Activated CD4-positive, alpha-beta T cell treated with anti-CD3 and anti-CD28 coated beads, Interleukin-2, amount 50 U/mL, for 1 hour (primary cell): ENCODE data around the gene DKC1.
A peak's percentile ranks its signal among the peaks of the same experiment; 100 is the strongest.
"Not testable (repeated sequence)": the region's sequence is repeated elsewhere in the genome, so short reads cannot be mapped to it uniquely, and the experiment has no call there.

Experiments used
- DNase-seq: peaks from one replicate; pipeline ENCODE4 v3.0.0-alpha.2; 2020

DKC1 gene

GRCh38 chrX:154795016-154795415, 32.4 kb downstream of the DKC1 start:
- DNase-seq = no peak

GRCh38 chrX:154797006-154797405, 34.3 kb downstream of the DKC1 start:
- DNase-seq = no peak

- no peak for DNase-seq
Measured at GRCh38 chrX:154799556-154800348, 37.1 kb downstream of the DKC1 start.

GRCh38 chrX:154800478-154801210, 38.0 kb downstream of the DKC1 start:
- no peak for DNase-seq

GRCh38 chrX:154802947-154803346, 40.3 kb downstream of the DKC1 start:
- DNase-seq = no peak

- DNase-seq = no peak
Measured at GRCh38 chrX:154804261-154804956, 41.7 kb downstream of the DKC1 start.

- DNase-seq = peak; percentile 65
Measured at GRCh38 chrX:154804957-154805695, 42.5 kb downstream of the DKC1 start, which contains the start of gene MPP1. Gene MPP1, minus strand, starts transcription at chrX:154805485. Its CDS starts 112 bp downstream, at chrX:154805373.

- DNase-seq = no peak
Measured at GRCh38 chrX:154805696-154806091, 43.0 kb downstream of the DKC1 start.

- no peak for DNase-seq
Measured at GRCh38 chrX:154806837-154807501, 44.3 kb downstream of the DKC1 start.

- DNase-seq = no peak
Measured at GRCh38 chrX:154809939-154810665, 47.4 kb downstream of the DKC1 start.

GRCh38 chrX:154812341-154813101, 49.9 kb downstream of the DKC1 start:
- no peak for DNase-seq

- no peak for DNase-seq
Measured at GRCh38 chrX:154813801-154814200, 51.1 kb downstream of the DKC1 start.

- no peak for DNase-seq
Measured at GRCh38 chrX:154815274-154815818, 52.7 kb downstream of the DKC1 start.

- DNase-seq = not testable (repeated sequence)
Measured at GRCh38 chrX:154816326-154816898, 53.7 kb downstream of the DKC1 start.

GRCh38 chrX:154817048-154817618, 54.5 kb downstream of the DKC1 start:
- DNase-seq = not testable (repeated sequence)

GRCh38 chrX:154818916-154819770, 56.5 kb downstream of the DKC1 start:
- no peak for DNase-seq

- no peak for DNase-seq
Measured at GRCh38 chrX:154819771-154820341, 57.2 kb downstream of the DKC1 start.

- no peak for DNase-seq
Measured at GRCh38 chrX:154821523-154821922, 58.9 kb downstream of the DKC1 start.
